ENCODE measurements around the gene TENM3. TPM values are rescaled to one million over a fixed set of nuclear protein-coding genes. Genes with fewer than 3 reads are reported as not detected.

TENM3 gene
- polyA plus RNA-seq, 1 of the 3 experiments (the other 2 are of a cell fraction): 10.4 TPM

DNA sequence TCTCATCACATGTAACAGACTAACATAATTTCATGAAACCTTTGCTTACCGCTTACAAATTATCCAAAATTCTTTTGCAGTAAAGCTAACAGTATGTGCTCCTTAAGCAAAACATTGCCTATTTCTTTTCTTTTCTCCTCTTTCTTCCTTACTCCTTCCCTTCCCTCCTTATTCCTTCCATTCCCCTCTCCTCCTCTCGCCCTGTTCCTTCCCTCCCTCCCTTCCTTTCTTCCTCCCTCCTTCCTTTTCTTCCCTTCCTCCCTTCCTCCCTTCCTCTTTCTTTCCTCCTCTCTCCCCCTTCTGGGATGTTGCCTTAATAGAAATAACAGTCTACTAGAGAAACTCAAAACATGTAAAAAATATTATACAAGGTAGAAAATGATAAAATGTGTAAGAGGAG is 246.4 kb downstream of the TENM3 start:
- no peak for TF ChIP-seq GATA2 (CRISPR knock-in tag; IDR thresholded peaks at IDR 0.05)
- no peak for TF ChIP-seq JUND (IDR thresholded peaks at IDR 0.05)
- no peak for TF ChIP-seq MXI1 (IDR thresholded peaks at IDR 0.05; ENCODE audit: low read depth, low read length)
- TF ChIP-seq RXRA (IDR thresholded peaks at IDR 0.05; ENCODE audit: borderline replicate concordance, low read depth): no peak
- TF ChIP-seq CHD2 (IDR thresholded peaks at IDR 0.05; ENCODE audit: low read length, partially characterized antibody): no peak
- TF ChIP-seq EP300 (IDR thresholded peaks at IDR 0.05; ENCODE audit: borderline replicate concordance in 1 of 2, low read depth in 1 of 2, low read length in 1 of 2): no peak
- no peak for TF ChIP-seq FOXM1 (IDR thresholded peaks at IDR 0.05; ENCODE audit: low read depth)
- TF ChIP-seq GABPA (IDR thresholded peaks at IDR 0.05; ENCODE audit: low read depth): no peak
- TF ChIP-seq TCF12 (IDR thresholded peaks at IDR 0.05): no peak
- TF ChIP-seq RAD21 (IDR thresholded peaks at IDR 0.05; ENCODE audit: low read length): no peak
- TF ChIP-seq, protein P1, sequence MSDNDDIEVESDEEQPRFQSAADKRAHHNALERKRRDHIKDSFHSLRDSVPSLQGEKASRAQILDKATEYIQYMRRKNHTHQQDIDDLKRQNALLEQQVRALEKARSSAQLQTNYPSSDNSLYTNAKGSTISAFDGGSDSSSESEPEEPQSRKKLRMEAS (IDR thresholded peaks at IDR 0.05; ENCODE audit: low read depth): no peak
- TF ChIP-seq RFX5 (IDR thresholded peaks at IDR 0.05; ENCODE audit: low read length): no peak
- TF ChIP-seq RCOR1 (IDR thresholded peaks at IDR 0.05; ENCODE audit: low read length): no peak
- TF ChIP-seq FOXJ3 (CRISPR knock-in tag; IDR thresholded peaks at IDR 0.05): no peak
- TF ChIP-seq, protein P2, sequence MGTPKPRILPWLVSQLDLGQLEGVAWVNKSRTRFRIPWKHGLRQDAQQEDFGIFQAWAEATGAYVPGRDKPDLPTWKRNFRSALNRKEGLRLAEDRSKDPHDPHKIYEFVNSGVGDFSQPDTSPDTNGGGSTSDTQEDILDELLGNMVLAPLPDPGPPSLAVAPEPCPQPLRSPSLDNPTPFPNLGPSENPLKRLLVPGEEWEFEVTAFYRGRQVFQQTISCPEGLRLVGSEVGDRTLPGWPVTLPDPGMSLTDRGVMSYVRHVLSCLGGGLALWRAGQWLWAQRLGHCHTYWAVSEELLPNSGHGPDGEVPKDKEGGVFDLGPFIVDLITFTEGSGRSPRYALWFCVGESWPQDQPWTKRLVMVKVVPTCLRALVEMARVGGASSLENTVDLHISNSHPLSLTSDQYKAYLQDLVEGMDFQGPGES (IDR thresholded peaks at IDR 0.05; ENCODE audit: low read depth, low read length): no peak
- no peak for TF ChIP-seq NFIC (IDR thresholded peaks at IDR 0.05; ENCODE audit: borderline replicate concordance)
- no peak for TF ChIP-seq EZH2phosphoT487 (IDR thresholded peaks at IDR 0.05; ENCODE audit: borderline replicate concordance, low read depth)
- TF ChIP-seq TEAD4 (IDR thresholded peaks at IDR 0.05; ENCODE audit: borderline replicate concordance, insufficient read depth): no peak
- TF ChIP-seq POLR2AphosphoS5 (IDR thresholded peaks at IDR 0.05; ENCODE audit: low read depth, low read length): no peak
- TF ChIP-seq, protein P3, sequence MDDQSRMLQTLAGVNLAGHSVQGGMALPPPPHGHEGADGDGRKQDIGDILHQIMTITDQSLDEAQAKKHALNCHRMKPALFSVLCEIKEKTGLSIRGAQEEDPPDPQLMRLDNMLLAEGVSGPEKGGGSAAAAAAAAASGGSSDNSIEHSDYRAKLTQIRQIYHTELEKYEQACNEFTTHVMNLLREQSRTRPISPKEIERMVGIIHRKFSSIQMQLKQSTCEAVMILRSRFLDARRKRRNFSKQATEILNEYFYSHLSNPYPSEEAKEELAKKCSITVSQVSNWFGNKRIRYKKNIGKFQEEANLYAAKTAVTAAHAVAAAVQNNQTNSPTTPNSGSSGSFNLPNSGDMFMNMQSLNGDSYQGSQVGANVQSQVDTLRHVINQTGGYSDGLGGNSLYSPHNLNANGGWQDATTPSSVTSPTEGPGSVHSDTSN (IDR thresholded peaks at IDR 0.05): no peak
- no peak overlapping the region for H3K9ac ChIP-seq
- H3K36me3 ChIP-seq (replicated peaks in 1 of 2; ENCODE audit: control insufficient read depth in 1 of 2, insufficient read depth in 2 of 2, low read length in 1 of 2): peaks cover 0 to 8% of the 10 kb centered on the region in 2 experiments
- no peak for DNase-seq
- H3K9me3 ChIP-seq: no peaks in the 10 kb centered on the region
- H3K27me3 ChIP-seq (ENCODE audit: insufficient read depth): no peaks in the 10 kb centered on the region
- peaks cover 4% of the 10 kb centered on the region for H3F3A ChIP-seq (replicated peaks; ENCODE audit: insufficient read depth)
- no peak overlapping the region for H2AFZ ChIP-seq (ENCODE audit: low read depth)
- no peaks in the 10 kb centered on the region for H3K9me2 ChIP-seq
- H3K4me2 ChIP-seq: no peak overlapping the region
- H3K4me1 ChIP-seq (ENCODE audit: control insufficient read depth in 1 of 2, insufficient read depth in 2 of 2, low read depth in 1 of 2, low read length in 1 of 2): no peaks in the 10 kb centered on the region; a peak in 2 of 4 replicates
- no peak overlapping the region for H3K4me3 ChIP-seq (ENCODE audit: low read depth in 2 of 2, low read length in 1 of 2)
- no peaks in the 10 kb centered on the region for H4K20me1 ChIP-seq (ENCODE audit: insufficient read depth)
- ChIA-PET CTCF (interaction anchor here (0.8 to 1.2 kb wide), 3 partner anchors 11 to 1937 kb away, joined by 3 to 4 read pairs (median 3); no protein-coding TSS in a partner anchor), POLR2A (no interaction called here)
- no peaks in the 10 kb centered on the region for H3K79me2 ChIP-seq (ENCODE audit: insufficient read depth)
- 95% methylated on average over 2 of the region's 2 CpGs for WGBS (ENCODE audit: low lambda C conversion rate)
- H3K27ac ChIP-seq (ENCODE audit: low read depth in 2 of 2, low read length in 1 of 2): no peak overlapping the region
